Measurements from ENCODE around the gene CA6. TPM values are rescaled to one million over a fixed set of nuclear protein-coding genes. Genes with fewer than 3 reads are reported as not detected.

CA6 gene
- total RNA-seq, 1 experiment from 2014 or later: not detected

DNA sequence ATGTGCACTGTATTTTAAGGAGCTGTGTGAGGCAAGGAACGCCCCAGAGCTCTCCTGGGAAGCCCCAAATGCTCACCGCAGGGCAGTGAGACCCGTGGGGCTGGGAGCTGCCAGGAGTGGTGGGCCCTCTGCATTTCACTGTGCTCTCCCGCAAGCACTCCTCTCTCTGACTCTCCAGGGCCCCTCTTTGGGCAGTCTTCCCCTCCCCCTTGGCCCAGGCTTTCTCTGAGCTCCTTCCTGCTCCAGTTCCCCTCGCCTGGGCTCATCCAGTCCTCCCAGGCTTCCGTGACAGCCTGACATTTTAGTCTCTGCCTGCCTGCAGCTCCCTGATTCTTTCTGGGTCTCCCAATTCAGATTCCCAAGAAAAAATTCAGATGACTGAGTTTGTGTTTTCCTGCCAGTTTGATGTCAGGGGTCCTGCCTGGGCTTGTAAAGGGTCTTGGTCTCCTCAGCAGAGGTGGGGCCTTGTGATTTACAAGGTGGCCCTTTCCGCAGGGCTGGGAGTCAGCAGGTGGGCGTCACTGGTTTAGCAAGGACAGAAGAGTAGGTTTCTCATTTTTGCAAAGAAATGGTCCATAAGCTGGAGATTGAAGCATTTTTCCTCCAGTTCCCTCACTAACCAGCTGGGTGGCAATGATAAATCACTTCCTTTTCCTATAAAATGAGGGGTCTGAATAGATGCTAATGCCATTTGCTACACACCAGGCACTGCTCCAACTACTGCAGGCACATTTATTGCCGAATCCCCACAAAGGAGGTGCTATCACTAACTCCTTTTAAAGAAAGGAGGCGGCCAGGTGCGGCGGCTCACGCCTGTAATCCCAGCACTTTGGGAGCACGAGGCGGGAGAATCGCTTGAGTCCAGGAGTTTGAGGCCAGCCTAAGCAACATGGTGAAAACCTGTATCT lies 1.9 kb upstream of the CA6 start:
- H4K5ac ChIP-seq (ENCODE audit: insufficient read length, low read depth, low read length): no peak overlapping the region
- H4K8ac ChIP-seq (replicated peaks; ENCODE audit: insufficient read length, low read depth, low read length): no peak overlapping the region
- TF ChIP-seq, protein P1, sequence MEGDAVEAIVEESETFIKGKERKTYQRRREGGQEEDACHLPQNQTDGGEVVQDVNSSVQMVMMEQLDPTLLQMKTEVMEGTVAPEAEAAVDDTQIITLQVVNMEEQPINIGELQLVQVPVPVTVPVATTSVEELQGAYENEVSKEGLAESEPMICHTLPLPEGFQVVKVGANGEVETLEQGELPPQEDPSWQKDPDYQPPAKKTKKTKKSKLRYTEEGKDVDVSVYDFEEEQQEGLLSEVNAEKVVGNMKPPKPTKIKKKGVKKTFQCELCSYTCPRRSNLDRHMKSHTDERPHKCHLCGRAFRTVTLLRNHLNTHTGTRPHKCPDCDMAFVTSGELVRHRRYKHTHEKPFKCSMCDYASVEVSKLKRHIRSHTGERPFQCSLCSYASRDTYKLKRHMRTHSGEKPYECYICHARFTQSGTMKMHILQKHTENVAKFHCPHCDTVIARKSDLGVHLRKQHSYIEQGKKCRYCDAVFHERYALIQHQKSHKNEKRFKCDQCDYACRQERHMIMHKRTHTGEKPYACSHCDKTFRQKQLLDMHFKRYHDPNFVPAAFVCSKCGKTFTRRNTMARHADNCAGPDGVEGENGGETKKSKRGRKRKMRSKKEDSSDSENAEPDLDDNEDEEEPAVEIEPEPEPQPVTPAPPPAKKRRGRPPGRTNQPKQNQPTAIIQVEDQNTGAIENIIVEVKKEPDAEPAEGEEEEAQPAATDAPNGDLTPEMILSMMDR (conservative IDR thresholded peaks at IDR 0.05): no peak
- H3K4me1 ChIP-seq (ENCODE audit: insufficient read depth, low read length): peaks cover 2% of the 10 kb centered on the region; the same call in 1 of the 2 replicates
- no peaks in the 10 kb centered on the region for H3K27me3 ChIP-seq (ENCODE audit: insufficient read depth, low read length)
- no peak overlapping the region for H3K4me2 ChIP-seq (ENCODE audit: insufficient read depth, insufficient read length, low read length)
- Mint-ChIP-seq H3K27ac (peak overlapping the region; percentile 36 to 92 (median 83); a peak in 5 of 7 replicates), H3K4me3 (peak overlapping the region in 1 of 2 experiments; percentile 56; a peak in 2 of 5 replicates), H3K9me3 (peaks cover 4 to 16% of the 10 kb centered on the region in 2 experiments; a peak in 4 of 5 replicates), H3K4me1 (peaks cover 51 to 55% of the 10 kb centered on the region in 2 experiments), H3K36me3 (ENCODE audit: insufficient read depth in 1 of 3, low read depth in 3 of 3) (peaks cover 0 to 12% (median 5%) of the 10 kb centered on the region in 3 experiments; a peak in 3 of 7 replicates), H3K27me3 (ENCODE audit: low read depth) (no peaks in the 10 kb centered on the region; the same call in none of the 2 replicates)
- no peak overlapping the region for H3T11ph ChIP-seq (ENCODE audit: low read length)
- peak; percentile 81 for DNase-seq
- H2BK15ac ChIP-seq (ENCODE audit: low read depth, low read length): no peak overlapping the region
- no peak overlapping the region for H2BK5ac ChIP-seq (ENCODE audit: insufficient read length, low read length)
- H2BK20ac ChIP-seq (ENCODE audit: low read depth, low read length, poor library complexity, severe bottlenecking): no peak overlapping the region
- no peak overlapping the region for H3K23ac ChIP-seq (ENCODE audit: insufficient read length, low read depth, low read length)
- no peak overlapping the region for H3K4ac ChIP-seq (ENCODE audit: low read depth, low read length)
- H4K20me1 ChIP-seq (ENCODE audit: control insufficient read depth, insufficient read depth, insufficient read length): no peaks in the 10 kb centered on the region
- no peak overlapping the region for H3K18ac ChIP-seq (ENCODE audit: insufficient read length, low read depth, low read length)
- no peaks in the 10 kb centered on the region for H3K79me2 ChIP-seq (ENCODE audit: insufficient read depth, low read length)
- H3K14ac ChIP-seq (ENCODE audit: insufficient read depth, low read length): no peak overlapping the region
- no peak overlapping the region for H4K91ac ChIP-seq (ENCODE audit: insufficient read length, low read depth, low read length)
- no peak overlapping the region for H2BK12ac ChIP-seq (ENCODE audit: insufficient read length, low read depth, low read length)
- WGBS (ENCODE audit: extremely low coverage, insufficient read length, low lambda C conversion rate): no CpG with 5 or more reads among the region's 16 CpGs
- no peak overlapping the region for H2BK120ac ChIP-seq (ENCODE audit: low read depth, low read length, poor library complexity, severe bottlenecking)
- H3K9ac ChIP-seq (ENCODE audit: extremely low read depth, insufficient read length, low read length): no peak overlapping the region
- H3K79me1 ChIP-seq (ENCODE audit: insufficient read depth, low read depth, low read length, poor library complexity, severe bottlenecking): no peaks in the 10 kb centered on the region
- no peak overlapping the region for H2AK5ac ChIP-seq (ENCODE audit: insufficient read length, low read length)
- no peaks in the 10 kb centered on the region for H3K9me3 ChIP-seq (ENCODE audit: control insufficient read depth, low read depth, low read length)
- H3K23me2 ChIP-seq (ENCODE audit: insufficient read length, low read depth, low read length, poor library complexity, severe bottlenecking): no peaks in the 10 kb centered on the region
- no peak overlapping the region for H3K56ac ChIP-seq (ENCODE audit: insufficient read length, low read depth, low read length)
- H2AFZ ChIP-seq (ENCODE audit: low read length): no peak overlapping the region
- H3K27ac ChIP-seq (ENCODE audit: insufficient read length, low read depth, low read length): no peak overlapping the region

Measured in H9 (cell line).